Measurements from ENCODE around the gene DNAI2.
"Not testable (repeated sequence)": the region's sequence is repeated elsewhere in the genome, so short reads cannot be mapped to it uniquely, and the experiment has no call there.

Gene DNAI2

DNA sequence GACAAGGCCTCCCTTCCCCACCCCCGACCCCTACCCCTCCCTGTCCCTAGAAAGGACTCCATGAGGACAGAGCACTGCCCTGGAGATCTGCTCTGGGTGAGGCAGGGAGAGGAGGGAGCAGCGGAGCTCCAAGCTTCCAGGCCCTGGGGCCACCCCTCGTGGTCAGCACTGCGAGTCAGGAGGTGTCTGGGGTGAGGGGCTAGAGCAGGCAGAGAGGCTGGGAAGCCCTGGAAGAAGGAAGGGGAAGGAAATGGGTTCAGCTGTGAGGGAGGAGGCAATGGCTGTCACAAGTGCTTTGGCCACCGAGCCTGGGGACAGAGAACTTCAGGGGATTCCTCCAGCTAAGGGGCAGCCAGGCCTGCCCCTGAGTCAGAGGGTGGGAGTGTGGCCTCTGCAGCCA, 28.2 kb upstream of the DNAI2 start:
- peak; percentile 6 to 21 for DNase-seq

DNA sequence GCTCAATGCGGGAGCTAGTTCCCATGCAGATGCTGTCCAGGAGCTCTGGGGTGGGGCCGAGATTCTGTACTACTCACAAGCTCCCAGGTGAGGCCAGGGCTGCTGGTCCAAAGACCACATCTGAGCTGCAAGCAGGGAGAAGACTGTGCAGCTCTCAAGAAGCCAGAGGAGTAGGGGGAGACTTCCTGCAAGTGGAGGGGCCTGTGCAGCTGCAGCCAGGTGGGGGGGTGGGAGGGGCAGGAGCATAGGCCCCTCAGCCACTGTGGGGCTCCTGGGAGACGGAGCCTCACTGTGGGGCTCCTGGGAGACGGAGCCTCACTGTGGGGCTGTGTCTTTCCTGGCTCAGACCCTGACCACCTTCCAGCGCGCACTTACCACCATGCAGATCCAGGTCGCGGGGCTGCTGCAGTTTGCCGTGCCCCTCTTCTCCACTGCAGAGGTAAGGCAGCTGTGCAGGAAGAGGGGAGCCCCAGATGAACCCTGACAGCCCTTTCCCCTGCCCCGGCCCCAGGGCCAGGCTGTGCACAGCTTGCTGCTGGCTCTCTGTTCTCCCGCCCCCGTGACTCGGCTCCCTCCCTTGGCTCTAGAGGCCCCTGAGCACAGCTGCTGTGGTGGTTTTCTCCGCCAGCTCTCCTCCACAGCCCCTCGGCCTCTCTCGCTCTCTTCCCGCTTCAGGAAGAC, 24.3 kb upstream of the DNAI2 start:
- DNase-seq, result no peak

DNA sequence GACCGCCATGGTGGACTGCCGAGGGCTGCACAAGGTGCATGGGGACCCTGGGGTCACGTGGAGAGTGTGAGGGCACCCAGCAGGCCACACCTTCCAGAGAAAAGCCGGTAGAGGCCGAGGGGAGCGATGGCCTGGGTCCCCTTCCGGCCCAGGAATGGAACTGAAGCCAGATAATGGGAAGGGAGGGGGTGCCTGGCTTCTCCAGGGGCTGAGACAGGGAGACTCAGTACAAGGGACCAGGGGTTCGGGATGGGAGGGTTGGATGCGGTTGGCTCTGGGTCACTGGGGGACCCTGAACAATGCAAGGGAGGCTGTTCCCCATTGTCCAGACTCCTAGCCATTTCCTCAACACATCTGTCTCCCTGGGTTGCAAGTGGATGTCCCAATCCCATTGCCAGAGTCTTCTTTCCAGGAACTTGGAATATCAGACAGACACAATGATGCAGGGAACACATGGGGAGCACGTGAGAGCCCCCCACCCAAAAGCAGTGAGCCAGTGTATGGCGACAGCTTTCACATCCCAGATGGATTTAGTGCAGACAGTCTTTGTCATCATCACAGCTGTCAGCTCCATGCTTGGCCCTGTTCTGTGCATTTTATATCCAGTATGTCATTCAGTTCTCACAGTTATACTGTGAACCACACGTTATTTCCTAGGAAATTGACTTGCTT, 23.6 kb upstream of the DNAI2 start:
- no peak for DNase-seq

DNA sequence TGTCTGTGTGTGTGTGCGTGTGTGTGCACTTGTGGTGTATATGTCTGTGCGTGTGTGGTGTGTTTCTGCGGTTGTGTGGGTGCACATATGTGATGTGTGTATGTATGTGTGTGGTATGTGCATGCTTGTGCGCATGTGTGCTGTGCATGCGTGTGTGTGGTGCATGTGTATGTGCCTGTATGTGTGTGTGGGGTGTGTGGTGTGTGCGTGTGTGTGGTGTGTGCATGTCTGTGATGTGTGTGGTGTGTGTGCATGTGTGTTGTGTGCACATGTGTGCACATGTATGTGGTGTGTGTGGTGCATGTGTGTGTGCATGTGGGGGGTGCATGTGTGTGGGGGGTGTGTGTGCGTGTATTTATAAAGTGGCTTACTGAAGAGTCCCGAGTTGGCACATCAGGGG, 23.0 kb upstream of the DNAI2 start:
- DNase-seq, result no peak

DNA sequence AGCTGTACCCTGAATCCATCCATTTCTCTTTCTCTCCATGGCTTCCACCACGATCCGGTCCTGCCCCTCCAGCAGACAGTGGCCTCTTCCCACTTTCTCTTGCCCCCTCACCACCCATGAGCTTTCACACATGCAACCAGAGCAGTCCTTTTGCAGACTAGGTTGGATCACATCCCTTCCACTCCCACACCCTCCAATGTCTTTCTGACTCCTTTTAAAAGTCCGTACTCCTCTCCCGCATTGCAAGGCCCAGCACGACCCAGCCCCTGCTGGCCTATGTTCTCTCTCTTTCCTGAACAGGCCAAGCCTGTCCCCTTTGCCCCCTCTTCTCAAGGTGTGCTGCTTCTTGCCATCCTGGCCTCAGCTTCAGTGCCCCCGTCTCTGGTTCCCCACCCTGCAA, 22.5 kb upstream of the DNAI2 start:
- no peak for DNase-seq

DNA sequence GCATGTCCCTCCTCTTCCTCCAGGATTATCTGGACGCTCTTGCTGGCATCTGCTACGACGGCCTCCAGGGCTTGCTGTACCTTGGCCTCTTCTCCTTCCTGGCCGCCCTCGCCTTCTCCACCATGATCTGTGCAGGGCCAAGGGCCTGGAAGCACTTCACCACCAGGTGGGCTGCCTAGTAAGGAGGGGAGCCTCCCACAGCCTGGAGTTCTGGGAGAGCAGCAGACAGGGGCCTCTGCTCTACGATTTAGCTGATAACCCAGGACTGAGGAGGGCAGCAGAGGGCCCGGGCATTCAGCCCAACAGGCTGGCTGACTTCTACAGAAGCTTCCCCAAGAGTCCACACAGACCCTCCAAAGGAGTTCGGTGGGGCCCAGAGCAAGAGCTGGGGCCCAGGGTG, 21.8 kb upstream of the DNAI2 start:
- no peak for DNase-seq

DNA sequence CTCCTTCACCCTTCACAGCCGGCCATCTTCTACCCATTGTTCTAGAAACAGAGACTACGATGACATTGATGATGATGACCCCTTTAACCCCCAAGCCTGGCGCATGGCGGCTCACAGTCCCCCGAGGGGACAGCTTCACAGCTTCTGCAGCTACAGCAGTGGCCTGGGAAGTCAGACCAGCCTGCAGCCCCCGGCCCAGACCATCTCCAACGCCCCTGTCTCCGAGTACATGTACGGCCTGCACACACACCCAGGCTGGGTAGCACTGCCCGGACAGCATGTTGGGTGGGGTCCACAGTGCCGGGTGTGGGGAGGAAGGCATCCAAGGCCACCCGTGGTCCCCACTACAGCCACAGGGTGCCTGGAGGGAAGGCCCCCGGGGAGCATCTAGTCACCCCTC, 21.0 kb upstream of the DNAI2 start:
- DNase-seq, result no peak

DNA sequence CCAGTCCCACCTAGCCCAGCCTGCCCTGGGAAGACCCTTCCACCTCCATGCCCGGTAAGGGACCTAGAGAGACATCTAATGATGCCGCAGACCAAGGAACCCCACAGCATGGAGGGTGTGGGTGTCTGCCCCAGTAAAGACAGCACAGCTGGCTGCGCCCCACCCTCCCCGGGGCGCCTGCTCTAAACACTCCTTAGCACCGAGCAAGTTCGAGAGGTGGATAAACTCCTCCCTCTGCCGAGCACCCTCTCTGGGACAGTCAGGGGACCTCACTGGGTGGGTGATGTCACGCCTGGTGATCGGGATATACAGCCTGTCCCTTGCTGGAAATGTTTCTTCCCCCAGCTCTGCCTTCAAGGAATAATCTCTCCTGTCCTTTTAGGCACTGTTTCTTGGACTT, 16.7 kb upstream of the DNAI2 start:
- DNase-seq, result no peak

DNA sequence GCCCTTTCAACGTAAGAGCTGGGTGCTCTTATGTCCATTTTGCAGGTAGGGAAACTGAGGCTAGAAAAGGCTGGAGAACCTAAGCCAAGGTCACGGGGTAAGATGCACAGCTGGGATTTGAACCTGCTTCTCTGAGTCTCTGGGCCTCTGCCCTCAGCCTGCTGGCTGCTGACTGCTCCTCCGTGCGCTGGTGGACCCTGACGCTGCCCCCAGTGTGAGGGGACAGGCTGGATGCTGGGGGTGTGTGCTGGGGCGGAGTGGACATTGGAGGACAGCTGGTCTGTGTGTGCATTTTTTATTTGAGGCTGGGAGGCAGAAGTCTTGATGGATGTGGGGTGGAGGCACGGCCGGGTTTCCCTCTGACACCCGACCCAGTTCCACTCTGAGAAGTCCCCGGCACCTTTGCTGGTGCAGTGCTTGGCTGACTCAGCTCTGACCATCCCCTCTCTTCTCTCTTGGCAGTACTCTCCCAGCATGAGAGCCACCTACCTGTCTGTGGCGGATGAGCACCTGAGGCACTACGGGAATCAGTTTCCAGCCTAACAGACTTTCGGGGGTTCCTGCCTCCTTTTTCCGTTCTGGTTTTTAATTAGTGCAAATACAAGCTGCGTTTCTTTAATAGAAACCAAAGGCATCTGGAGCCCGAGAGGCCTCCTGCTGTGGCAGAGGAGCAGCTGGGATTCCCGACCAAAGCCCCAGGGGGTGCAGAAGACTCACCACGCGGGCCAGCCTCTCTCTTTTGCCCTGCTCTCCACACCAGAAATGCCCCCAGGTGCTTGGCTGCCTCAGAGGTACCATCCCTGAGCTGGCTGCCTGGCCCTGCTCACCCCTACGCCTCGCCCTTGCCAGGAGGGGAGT, 14.1 kb upstream of the DNAI2 start:
- no peak for DNase-seq

DNA sequence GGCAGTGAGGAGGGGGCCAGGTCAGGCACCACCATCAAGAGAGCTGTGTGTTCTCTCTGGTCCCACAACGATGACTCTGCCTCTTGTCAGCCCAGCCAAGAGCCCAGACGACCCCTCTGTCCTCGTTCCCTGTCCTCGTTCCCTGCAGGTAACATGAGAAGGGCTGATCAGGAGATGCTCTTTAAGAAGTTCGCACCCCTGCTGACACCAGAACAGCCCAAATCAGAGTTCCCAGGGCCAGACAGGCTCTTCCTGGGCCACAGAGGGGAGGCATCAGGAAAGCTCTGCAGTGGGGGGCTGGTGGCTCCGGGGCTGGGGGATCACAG, 13.5 kb upstream of the DNAI2 start:
- DNase-seq, result no peak

DNA sequence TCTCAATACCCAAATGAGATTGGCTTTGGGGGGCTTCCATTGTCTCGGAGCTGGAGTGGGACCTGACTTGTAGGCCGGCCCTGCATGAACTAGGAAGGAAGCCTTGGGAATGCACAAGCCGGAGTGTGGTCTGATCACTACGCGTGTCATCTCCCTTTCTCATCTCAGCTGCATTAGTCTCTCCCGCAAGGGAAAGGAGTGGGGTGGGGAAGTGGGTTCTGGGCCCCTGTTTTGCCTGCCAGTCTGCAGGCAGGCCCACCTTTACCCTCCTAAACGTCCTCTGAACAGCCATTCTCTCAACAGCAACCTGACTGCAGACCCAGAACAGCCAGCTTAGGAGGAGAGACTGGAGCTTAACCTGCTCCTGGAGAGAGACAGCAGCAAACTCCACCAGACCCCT, 11.4 kb upstream of the DNAI2 start:
- DNase-seq, result no peak

DNA sequence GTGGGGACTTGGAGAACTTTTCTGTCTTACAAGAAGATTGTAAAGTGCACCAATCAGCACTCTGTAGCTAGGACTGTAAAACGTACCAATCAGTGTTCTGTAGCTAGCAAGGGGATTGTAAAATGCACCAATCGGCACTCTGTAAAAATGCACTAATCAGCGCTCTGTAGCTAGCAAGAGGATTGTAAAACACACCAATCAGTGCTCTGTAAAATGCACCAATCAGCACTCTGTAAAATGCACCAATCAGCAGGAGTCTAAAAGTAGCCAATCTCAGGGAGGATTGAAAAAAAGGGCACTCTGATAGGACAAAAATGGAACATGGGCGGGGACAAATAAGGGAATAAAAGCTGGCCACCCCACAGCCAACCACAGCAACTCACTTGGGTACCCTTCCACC, 7.0 kb upstream of the DNAI2 start:
- not testable (repeated sequence) for DNase-seq

DNA sequence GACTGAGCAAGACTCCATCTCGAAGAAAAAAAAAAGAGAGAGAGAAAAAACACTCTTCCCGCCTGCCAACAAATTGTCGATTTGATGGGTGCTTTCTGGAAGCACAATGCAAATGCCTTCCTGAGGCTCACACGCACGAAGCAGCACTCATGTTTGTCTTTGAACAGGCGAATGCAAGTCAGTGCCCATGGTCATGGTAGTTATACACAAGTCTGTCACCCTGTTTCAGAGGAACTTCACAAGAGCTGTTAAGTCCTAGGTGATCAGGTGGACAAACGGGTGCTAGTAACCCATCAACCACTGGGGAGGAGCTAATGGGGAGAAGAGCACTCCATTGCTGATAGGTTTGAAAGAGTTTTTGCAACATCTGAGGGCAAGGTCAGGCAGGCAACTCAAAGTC, 6.5 kb upstream of the DNAI2 start:
- DNase-seq, result no peak

DNA sequence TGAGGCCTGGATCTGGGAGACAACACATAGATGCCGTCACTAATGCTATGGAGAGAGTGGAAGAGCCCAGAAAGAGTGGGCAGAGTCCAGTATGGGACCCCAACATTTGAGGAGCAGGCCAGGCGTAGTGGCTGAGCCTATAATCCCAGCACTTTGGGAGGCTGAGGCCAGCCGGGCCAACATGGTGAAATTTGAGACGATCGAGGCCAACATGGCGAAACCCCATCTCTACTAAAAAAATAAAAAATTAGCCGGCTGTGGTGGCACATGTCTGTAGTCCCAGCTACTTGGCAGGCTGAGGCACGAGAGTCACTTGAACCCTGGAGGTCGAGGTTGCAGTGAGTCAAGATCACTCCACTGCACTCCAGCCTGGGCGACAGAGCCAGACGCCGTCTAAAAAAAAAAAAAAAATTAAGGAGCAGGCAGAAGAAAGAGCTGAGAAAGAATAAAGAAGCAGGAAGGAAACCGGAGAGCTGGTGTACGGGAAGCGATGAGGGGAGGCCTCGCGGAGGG, 6.0 kb upstream of the DNAI2 start:
- no peak for DNase-seq

DNA sequence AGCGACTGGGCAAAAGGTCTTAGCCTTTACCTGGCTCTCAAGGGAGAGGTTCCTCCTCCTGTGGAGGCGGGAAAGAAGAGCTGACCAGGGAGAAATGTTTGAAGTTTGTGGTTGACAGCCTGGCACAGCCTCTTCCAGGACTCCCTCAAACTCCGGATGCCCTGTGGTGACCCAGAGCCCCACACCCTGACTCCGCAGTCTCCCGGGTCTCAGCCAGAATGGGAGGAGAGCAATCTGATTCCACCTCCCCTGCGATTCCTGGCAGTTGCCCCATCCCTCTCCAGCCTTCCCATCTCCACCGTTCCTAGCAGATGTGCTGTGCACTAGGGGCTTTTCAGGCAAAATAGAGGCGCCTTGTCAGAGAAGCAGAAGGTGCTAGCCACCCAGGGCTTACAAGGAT, 5.5 kb upstream of the DNAI2 start:
- DNase-seq, result no peak

DNA sequence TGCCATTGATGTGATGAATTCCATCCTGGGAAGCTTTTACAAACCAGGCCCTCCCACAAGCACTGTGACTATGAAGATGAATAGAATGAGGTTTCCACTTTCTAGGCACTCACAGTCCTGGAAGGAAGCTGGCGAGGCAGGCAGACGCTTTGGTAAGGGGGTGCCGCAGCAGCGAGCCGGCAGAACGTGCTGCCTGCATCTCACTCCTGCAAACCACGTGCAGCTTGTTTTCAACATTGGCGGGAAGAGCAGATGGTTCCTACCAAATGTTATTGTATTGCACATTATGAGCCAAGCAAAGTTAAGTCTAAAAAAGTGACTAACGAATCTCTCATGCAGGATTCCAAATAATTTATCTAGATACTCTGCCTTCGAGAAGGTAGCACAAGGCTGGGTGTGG, 3.7 kb upstream of the DNAI2 start:
- no peak for DNase-seq

DNA sequence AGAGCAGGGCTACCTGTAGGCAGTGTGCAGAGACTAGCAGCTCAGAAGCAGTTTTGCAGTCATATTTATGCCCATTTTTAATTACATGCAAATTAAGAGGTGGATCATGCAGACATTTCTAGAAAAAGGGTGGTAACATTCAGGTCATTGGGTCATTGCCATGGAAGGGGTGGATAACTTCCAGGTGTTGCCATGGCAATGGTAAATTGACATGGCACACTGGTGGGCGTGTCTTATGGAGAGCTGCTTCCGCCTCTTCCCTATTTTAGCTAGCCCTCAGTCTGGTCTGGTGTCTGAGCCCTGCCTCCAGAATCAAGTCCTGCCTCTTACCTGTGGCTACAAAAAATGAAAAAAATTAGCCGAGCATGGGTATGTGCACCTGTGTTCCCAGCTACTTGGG, 2.8 kb upstream of the DNAI2 start:
- no peak for DNase-seq

DNA sequence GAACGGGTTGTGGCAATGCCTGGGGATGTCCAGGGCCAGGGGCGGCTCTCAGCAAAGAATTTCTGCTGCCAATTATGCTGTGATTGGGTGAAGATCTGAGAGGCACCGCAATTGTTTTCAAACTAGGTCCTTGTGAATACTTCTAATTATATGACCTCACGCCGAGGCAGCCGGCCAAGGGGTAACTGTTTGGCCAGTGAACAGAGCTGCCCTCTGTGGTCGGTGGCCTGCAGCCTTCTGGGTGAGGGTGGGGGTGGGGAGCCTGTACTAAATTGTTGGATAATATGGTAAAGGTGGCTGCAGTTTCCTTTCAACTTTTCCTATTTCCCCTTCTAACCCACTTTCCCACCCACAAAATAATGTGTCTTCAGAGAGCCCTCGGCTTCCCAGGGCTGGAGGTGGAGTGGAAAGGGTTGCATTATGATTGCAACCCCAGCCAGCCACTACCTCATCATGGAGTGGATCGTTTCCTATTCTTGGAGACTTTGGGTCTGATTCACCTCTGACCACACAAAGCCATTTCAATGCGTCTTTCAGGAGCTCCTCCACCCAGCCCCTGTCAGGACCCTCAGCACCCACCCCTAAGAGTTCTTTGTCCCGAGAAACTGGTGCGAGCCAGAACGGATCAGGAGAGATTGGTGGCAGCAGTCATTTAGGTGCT, 2.0 kb upstream of the DNAI2 start:
- no peak for DNase-seq

DNA sequence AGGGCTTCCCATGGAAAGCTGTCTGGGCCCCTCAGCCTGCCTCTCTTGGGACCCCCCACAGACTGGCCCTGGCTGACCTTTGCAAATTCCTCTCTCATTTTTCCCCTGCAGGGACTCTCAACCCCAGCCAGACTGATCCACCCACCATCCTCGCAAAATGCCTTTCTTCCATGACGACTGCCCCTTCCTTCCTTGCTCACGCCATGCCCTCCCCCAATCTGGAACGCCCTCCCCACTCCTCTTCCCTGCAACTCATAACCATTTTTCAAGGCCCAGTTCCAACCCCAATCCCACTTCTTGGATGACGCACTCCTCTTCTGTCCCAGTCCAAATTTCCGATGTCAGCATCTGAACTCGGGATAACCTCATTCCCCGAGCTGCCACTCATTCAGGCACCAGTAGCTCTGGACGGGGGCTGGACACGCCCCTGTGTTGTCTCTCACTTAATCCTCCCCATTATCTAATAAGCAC, 1.3 kb upstream of the DNAI2 start:
- DNase-seq, result no peak

DNA sequence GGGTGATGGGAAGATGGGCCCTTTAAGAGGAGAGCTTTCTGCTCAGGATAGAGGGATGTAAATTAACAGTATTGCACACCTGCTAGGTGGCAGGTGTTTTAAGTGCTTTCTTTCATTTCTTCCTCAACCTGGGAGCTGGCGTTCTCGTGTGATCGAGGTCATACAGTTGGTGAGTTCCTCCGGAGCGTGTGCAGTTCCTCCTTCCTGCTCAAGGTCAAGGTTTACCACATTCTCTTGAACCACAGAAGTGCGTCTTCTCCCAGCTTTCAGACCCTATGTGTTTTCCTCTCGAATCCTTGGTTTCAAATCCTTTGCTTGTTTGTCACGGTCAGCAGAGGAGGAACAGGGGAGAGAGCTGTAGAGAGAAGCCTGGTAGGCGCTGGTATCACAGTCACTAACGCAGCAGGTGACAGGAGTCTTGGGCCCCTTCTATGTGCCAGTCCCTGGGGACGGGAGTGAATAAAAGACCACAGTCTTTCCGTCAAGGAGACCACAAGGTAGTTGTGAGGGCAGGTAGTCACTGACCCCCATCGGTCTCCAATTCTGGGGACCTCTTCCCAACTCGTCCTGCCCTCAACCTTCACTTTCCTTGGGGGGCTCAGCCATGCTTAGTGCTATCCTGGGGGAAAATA, 791 bp downstream of the DNAI2 start:
- DNase-seq, result no peak

DNA sequence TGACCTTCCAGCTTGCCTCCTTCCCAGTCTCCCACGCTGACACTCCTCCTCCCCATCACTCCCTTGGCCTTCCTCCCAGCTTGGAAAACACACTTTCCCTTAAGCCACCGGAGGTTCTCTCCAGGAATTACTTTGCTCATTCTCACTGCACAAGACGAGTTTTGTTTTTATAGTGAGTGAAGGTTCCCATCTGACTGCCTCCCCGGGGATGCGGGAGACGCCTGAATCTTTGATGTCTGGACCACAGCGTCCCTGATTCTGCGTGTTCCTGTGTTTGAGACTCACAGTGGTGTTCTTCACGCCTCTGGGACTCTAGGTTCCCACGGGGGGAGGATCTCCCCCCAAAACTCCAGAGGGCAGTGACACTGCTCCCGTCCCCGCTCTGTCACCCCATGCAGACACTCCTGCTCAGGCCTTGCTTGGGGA, 2.0 kb downstream of the DNAI2 start:
- DNase-seq, result no peak

DNA sequence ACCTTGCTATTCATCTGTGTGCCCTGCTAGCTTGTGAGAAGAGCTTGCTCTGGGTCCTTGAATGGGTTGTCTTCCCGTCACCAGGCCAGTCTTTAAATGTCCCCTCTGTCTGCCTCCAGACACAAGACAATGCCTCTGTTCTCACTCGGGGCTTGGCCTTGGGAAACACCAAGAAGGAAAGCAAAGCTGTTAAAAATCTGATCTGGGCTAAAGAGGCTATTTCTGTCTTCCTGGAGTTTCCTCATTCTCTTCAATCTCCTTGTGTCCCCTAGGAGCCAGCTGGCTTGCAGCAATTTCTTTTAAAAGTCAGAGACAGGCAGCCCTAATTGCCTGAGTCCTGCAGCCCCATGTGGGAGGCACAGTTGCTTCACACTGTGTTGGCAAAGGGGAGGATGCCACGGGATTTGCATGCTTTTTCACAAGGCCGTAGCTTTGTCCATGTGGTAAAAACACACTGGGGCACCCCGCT, 2.5 kb downstream of the DNAI2 start:
- no peak for DNase-seq

DNA sequence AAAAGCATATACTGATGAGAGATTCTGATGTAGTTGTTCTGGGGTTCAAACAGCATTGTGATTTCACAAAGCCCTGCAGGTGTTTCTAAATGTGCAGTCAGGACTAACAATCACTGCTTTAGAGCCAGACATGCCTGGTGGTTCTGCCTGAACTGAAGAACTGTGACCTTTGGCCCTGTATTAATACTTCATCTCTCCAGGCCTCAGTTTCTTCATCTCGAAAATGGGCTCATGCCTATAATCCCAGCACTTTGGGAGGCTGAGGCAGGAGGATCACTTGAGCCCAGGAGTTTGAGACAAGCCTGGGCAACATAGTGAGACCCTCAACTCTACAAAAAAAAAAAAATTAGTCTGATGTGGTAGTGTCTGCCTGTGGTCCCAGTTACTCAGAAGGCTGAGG, 3.9 kb downstream of the DNAI2 start:
- DNase-seq, result no peak
